Lower leg skin (tissue), 3 donors: ENCODE results near the gene IL1RAP.

ENCODE experiments used
- CTCF ChIP-seq, 3 donors: fragments of 450-650 bp; IDR thresholded peaks; one replicate each; pipeline ENCODE4 v1.5.1; 2016; ENCODE audit warnings: antibody characterized with exemption in 3 of 3, mild to moderate bottlenecking in 3 of 3, moderate library complexity in 2 of 3
- POLR2A ChIP-seq, 2 donors: fragments of 450-650 bp; IDR thresholded peaks; one replicate each; pipeline ENCODE4 v1.6.1; 2016 to 2017; ENCODE audit warnings: antibody characterized with exemption in 2 of 2, mild to moderate bottlenecking in 1 of 2, moderate library complexity in 1 of 2

GRCh38 chr3:190528706-190529105 lies 14.8 kb downstream of the IL1RAP start:
- TF ChIP-seq CTCF (IDR thresholded peaks at IDR 0.05) (no peak), POLR2A (IDR thresholded peaks at IDR 0.05) (no peak)
